Measurements from ENCODE around the gene PLEKHH1. TPM values are rescaled to one million over a fixed set of nuclear protein-coding genes. Genes with fewer than 3 reads are reported as not detected.
A peak's percentile ranks its signal among the peaks of the same experiment; 100 is the strongest.

The PLEKHH1 gene
- total RNA-seq, 1 donor from 2014 or later, result 1.0 TPM

- DNase-seq, result no peak
Measured at GRCh38 chr14:67569011-67569650, 36.0 kb downstream of the PLEKHH1 start.

- DNase-seq, result no peak
Measured at GRCh38 chr14:67569651-67570290, 36.7 kb downstream of the PLEKHH1 start.

DNA sequence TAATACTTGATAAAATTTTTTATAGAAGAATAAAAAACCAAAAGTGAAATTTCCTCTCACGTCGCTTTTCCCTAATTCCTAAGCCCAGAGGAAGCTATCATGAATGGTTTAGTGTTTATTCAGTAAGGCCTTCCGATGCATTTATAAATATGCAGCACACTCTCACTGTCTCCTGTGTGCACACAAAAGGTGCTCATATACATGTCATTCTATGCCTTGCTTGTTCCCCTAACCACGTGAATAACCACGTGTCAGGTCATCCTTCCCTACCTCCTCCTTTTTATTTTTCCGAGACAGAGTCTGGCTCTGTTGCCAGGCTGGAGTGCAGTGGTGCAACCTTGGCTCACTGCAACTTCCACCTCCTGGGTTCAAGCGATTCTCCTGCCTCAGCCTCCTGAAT is 37.4 kb downstream of the PLEKHH1 start:
- no peak for DNase-seq

- peak; percentile 80 for DNase-seq
Measured at GRCh38 chr14:67571275-67571990, 38.3 kb downstream of the PLEKHH1 start.

DNA sequence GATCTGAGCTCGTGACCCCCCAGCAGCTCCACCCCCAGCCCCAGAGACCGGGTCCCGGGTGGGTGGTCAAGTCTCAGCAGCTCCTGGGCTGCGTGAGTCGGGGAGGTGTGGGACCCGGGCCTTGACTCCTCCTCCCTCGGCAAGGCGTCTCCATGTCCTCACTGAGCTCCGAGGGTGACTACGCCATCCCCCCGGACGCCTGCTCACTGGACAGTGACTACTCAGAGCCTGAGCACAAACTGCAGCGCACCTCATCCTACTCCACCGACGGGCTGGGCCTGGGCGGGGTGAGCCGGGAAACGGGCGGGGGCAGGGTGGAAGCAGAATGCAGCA is 38.9 kb downstream of the PLEKHH1 start:
- no peak for DNase-seq

- DNase-seq, result no peak
Measured at GRCh38 chr14:67572608-67573007, 39.5 kb downstream of the PLEKHH1 start.

- no peak for DNase-seq
Measured at GRCh38 chr14:67573228-67574010, 40.3 kb downstream of the PLEKHH1 start.

GRCh38 chr14:67574156-67574555 is 41.1 kb downstream of the PLEKHH1 start:
- no peak for DNase-seq

DNA sequence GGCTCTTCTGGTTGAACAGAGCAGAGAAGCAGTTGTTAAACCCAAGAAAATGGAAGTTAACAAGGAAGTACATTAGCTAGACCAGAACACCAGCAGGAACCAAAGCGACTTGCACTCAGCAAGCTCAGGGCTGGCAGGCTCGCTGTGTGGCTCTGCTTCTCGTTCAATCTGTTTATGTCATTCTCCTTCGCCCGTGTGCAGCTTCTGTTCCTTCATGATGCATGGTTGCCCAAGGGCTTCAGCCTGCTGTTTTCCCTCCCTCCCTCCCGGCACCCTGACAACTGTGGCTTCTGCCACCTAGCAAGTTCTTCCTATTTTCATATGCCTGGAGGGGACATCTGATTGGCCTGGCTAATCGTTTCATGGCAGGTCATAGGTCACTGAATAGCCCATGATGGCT is 41.7 kb downstream of the PLEKHH1 start:
- no peak for DNase-seq

DNA sequence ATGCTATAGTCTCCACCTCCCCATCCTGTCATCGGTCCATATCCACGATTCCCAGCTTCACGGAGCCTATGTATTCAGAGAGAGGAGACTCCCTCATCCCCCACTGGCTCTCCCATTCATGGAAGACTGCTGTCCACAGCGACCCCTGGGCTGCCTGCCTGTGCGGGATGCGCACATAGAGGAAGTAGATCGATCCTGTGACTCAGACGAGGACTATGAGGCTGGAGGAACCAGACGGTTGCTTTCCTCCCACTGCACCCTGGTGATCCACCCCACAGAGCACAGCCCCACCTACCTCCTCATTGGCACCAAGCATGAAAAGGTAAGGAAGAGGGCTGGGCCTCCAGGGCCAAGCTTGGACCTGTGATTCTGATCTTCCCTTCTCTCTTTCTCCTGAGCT is 42.6 kb downstream of the PLEKHH1 start:
- DNase-seq, result peak; percentile 16

DNA sequence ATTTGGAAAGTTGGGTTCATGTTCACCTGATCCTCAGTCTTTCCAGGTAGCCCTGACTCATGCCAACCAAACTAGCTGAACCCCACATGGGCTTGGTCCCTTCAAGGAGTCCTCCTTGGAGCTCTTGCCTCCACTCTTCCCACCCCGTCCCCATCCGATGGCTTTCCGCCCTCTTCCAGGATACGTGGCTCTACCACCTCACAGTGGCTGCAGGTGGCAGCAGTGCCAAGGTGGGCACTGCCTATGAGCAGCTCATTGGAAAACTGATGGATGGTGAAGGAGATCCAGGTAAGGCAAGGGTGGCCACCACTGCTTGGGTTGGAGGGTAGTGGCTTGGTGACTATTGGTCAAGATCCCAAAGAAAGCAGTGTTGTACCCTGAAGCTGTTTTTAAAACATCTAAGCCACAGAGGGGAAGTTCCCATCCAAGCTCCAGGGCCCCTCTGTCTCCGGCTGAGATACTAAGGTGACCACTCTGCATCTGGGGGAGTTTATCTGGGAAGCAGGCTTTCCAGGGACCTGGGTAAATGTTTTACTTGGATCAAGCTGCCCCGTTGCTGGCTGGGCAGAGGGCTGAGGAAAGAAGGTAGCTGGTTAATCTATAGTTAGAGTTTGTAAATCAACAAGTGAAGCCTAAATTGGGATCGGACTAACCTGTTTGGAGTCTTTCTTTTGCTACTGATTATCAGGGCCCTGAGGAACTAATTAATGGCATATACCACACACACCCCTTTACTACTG is 43.3 kb downstream of the PLEKHH1 start:
- no peak for DNase-seq

GRCh38 chr14:67577181-67577808 is 44.2 kb downstream of the PLEKHH1 start:
- DNase-seq, result no peak

DNA sequence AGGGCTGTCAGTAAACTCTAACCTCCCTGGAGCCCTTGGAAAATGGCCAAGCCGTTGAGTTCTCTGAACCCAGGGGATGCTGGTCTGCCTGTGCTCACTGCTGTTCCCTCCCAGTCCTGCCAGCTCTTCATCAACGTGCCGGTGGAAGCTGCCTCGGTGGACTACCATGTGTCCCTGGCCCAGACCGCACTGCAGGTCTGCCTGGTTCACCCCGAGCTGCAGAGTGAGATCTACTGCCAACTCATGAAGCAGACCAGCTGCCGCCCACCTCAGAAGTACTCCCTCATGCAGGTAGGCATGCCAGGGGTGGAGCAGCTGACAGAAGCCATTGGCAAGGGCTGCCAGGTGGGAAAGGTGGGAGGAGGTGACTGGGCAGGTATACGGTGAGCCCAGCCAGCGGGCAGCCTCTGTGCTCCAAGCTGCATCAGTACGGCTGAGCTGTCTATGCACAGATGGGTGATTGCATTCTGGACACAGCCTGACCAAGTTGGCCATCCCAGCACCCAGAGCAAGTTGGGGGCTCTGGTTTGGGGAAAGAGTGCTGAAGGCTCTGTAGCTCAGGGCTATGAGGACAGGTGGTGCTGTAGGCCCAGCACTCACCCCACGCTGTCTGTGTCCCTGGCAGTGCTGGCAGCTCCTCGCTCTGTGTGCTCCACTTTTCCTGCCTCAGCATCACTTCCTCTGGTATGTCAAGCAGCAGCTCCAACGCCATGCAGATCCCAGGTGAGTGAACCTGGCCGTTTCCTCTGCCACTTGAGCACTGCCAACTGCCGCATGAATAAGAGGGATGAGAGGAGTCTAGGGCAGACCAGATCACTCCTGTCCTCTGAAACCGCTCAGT is 45.0 kb downstream of the PLEKHH1 start:
- DNase-seq, result no peak

DNA sequence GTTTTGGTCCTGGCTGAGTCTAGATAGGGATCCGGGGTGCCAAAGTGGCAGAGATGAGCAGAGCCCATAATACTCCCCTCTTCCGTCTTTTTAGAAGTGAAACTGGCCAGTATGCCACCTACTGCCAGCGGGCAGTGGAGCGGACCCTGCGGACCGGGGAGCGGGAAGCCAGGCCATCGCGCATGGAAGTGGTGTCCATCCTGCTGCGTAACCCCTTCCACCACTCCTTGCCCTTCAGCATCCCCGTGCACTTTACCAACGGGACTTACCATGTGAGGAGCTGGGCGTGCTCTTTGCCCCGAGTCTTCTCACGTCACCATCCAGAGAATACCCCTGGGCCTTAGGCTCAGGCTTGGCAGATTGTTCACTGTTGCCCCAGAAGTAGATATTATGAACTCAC is 46.0 kb downstream of the PLEKHH1 start:
- DNase-seq, result no peak

GRCh38 chr14:67579636-67580035 is 46.5 kb downstream of the PLEKHH1 start:
- DNase-seq, result no peak

- DNase-seq, result no peak
Measured at GRCh38 chr14:67580336-67581171, 47.5 kb downstream of the PLEKHH1 start.

DNA sequence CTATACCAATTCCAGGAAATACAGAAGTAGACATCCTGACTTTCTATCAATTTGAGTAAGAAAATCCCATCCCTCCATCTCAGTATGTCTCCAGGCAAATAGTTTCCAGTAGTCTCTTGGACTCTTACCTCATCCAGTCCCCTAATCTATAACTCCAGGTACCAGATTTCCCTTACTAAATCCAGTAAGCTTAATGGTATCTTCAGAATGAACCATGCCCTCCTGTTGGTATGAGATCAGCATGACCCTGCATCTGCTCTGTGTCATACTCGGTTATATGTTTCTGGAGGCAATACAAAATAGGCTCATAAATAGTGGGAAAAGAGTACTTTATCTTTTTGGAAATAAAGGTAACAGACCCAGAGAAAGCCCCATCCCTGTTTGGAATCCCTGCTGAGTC is 48.6 kb downstream of the PLEKHH1 start:
- DNase-seq, result no peak

GRCh38 chr14:67582061-67582460 is 49.0 kb downstream of the PLEKHH1 start:
- no peak for DNase-seq

GRCh38 chr14:67583711-67584644 is 50.9 kb downstream of the PLEKHH1 start:
- DNase-seq, result peak; percentile 78

Measured in dermis blood vessel endothelial cell (primary cell).